HG03135 (cell line): Measurements from ENCODE around the gene LYPLAL1.
"Not testable (repeated sequence)": the region's sequence is repeated elsewhere in the genome, so short reads cannot be mapped to it uniquely, and the experiment has no call there.

Experiments used
- ATAC-seq: cut with Tn5 transposase; IDR thresholded peaks from one replicate; pipeline ENCODE4 v1.9.1; 2021; ENCODE audit warnings: mild to moderate bottlenecking, moderate library complexity; ENCODE audit not compliant: unreplicated experiment

The LYPLAL1 gene

DNA sequence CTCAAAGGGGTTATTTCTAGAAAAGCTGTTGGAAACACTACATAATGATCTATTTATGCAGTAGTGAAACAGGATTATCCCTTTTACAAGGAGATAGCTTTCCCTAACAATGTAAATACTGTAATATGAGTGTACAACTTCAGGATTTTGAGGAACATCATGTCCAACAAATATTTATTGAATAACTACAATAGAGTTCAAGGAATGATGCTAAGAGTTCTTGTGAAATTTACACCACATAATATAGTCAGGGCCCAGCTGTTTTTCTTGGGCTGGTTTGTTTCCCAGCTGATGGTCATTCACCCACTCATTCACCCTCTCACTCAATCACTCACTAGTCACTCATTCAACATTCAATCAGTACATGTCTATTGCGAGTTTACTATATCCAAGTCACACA, 12.3 kb upstream of the LYPLAL1 start:
- no peak for ATAC-seq

DNA sequence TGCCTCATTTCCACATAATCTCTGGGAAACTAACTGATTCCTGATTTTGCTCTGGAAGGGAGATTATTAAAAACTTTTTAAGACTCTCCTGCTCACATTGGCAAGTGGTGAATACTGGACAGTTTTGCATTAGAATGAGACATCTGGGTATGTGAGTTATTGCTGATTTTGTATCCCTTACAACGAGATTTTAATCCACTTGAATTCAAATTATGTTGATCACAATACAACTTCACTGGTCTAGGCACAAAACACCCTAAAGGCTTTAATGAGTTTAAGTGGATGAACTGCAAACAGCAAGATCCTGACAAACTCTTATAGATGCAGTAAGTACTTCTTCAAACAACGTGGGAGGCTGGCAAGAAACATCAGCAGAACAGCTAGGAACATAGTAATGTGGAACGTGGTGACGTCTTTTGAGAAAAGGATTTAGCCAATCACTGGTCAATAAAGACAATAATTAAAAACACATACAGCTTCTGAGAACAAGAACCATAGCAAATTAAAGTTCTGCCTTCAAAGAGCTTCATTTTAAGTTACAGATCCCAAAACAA, 10.2 kb upstream of the LYPLAL1 start:
- ATAC-seq: no peak

DNA sequence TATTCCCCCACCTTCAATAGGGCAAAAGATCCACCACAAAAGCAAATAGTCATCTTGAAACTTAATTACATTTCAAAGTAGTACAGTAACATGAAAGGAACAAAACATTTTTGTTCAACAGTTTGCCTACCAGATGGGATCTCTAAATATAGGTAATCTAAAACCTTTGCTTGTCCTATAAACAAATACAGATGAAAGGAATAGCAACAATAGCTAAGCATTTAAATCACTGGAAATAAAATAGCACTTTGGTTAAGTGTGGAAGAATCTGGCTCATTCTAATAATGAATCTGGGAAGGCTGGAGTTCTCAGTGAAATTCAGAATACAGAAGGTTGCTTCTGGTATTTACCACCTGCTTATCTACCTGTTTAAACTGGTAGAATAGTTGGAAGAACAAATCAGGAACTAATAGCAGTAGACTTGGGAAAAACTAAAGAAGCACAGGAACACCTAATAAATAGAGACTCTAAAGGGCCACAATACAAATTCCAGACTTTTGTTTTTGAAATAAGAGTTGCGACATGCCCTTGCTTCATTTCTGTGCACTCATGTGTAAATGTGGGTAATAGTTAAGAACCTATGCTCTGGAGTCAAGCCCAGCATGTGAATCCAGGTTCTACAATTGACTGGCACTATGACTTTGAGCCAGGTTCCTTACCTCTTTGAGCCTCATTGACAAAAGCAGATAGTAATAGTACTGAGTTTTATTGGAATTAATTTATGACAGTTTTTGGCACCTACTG, 2.3 kb upstream of the LYPLAL1 start:
- no peak for ATAC-seq

DNA sequence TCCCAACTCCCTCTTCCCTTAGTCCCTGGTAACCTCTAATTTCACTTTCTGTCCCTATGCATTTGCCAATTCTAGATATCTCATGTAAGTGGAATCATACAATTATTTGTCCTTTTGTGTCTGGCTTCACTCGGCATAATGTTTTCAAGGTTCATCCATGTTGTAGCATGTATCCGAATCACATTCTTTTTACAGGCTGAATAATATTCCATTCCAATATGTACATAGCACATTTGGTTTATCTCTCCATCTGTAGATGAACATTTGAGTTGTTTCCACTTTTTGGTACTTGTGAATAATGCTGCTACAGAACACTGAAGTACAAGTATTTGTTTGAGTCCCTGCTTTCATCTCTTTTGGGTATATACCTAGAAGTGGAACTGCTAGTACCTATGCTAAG, 857 bp upstream of the LYPLAL1 start:
- ATAC-seq: no peak

GRCh38 chr1:219173434-219173757, 282 bp upstream of the LYPLAL1 start:
- peak; percentile 1 for ATAC-seq

DNA sequence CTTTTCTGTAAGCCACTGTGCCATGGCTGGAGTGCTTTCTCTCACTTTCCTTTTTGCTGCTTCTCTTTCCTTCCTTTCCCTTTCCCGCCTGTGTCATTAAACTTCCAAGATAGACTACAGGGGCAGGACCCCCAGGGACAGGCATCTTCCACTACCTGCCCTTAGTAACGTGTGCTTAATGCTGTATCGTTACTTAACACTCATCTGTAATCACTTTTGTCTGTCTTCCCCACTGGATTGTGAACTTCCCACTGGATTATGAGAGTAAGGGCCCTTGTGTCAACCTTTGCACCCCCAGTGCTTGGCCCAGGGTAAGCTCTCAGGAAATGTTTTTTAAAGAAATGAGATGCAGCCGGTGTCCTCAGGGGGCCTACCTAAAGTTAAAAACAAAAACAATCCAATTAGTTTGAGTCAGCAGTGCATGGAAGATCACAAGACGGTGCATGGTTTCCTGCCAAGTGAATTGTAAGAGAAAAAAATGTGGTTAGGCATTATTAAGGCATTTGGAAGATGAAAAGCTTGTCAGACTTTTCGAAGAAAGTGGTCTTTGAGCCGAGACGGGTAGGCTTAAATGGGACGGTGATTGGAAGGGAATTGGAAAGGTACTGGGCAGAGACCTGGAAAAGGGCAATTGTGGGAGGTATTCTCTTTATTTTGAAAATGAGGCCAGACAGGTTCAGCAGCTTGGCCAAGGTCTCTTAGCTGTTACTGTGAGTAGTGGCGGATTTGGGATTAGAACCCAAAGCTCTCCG, 958 bp downstream of the LYPLAL1 start:
- ATAC-seq: peak; percentile 41

- ATAC-seq: no peak
Measured at GRCh38 chr1:219175212-219175564, 1.5 kb downstream of the LYPLAL1 start.

DNA sequence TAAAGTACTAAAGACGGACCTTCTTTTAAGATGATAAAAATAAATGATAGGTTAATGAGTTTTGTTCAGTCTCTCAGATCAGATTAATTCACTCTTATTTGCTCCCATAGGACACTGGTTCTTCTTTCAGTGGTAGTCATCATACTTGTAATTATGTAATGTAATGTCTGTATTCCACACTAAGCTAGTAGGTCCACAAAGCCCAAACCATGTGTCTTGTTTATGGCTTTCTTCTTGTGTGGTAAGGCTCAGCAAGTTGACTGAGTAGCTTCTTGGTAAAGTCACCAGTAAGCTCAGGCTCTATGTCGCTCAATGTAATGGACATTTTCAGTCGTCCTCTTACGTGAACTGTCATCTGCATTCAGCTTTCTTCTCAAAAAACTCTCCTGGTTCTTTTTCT, 2.5 kb downstream of the LYPLAL1 start:
- no peak for ATAC-seq

GRCh38 chr1:219177363-219177762, 3.7 kb downstream of the LYPLAL1 start:
- peak; percentile 26 for ATAC-seq

DNA sequence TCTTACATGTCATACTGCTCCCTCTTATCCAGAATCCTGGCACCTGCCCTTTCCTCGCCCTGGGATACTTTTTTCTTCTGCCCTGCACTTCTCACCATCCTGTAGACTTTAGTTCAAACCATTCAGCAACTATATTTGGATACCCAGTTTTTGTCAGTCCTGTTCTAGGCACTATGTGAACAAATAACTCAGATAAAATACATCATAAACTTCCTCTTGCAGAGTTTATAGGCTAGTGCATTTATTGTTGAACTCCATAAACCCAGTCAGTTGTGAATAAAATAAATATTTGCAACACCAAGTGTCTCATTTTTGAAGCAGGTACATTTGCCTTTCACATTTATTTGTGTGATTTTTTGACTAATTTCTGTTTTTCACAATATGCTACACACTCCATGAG, 4.3 kb downstream of the LYPLAL1 start:
- ATAC-seq: no peak

DNA sequence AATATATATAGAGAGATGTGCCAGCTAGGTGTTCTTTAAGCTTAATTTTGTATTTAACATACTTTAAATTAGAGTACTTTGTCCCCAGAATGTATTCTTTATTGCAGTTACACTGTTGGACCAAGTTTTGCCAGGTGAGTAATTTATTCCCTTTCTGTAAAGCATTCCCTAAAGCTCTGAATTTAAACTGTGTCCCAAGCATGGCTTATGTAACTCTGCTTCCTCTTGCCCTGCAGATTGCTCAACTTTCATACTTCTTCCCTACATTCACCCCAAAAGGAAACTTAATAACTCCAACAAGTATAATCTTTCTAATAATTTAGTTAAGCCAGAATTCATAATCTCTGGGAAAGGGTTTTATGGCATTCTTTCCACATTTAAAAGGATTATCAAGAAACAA, 5.6 kb downstream of the LYPLAL1 start:
- no peak for ATAC-seq

DNA sequence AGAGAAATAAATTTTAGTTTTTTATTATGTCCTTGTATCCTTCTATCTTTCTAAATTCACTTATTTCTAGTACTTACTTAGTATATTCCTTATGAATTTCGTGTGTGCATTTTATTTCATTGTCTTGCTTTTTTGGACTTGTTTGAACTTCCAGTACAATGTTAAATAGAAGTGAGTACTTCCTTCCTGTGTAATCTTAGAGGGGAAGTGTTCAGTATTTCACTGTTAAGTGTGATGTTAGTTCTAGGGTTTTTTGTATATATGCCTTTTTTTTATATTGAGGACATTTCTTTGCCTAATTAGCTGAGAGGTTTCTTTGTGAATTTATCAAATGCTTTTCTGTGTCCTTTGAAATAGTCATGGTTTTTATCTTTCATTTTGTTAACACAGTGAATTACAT, 10.7 kb downstream of the LYPLAL1 start:
- ATAC-seq: no peak

DNA sequence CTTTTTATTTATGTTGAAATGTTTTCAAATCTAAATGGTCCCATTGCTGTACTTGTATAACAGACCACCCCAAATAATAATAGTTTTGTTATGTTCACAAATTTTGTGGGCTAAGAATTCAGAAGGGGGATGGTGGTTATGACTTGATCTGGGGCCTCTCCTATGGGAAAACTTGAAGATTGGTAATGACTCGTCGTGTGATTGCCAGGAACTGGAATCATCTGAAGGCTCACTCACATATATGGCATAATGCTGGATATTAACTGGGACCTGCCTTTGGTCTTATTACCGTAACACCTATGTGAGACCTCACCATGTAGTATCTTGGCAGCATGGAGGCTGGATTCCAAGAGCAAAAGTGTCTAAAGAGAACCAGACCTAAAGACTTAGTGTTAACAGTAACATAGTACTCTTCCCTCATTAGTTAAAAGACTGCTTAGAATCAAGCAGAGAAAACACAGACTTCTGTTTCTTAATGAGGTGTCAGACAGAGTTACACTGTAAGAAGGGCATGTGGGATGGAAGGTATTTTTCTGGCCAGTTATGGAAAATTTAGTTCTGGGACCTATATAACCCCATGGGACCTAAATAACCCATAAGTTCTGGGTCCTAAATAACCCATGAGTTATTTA, 11.9 kb downstream of the LYPLAL1 start:
- ATAC-seq: no peak

DNA sequence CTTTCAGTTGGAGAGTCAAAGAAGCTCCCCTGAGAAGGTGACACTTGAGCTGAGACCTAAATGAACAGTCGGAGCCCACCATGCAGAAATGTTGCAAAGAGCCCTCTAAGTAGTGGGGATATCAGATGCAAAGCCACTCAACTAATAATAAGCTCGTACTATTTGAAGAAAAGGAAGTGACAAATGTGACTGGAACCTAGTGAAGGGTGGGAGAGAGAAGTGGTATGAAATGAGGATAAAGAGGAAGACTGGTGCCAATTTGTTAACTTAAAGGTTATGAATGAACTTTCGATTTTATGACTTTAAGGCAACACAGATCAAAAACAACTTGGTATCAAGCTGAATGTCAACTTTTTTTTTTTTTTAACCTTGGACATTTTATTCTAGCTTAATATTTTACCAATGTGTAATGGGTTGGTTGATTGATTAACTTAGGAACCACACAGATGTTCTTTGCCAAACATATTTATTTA, 14.7 kb downstream of the LYPLAL1 start:
- peak; percentile 45 for ATAC-seq

DNA sequence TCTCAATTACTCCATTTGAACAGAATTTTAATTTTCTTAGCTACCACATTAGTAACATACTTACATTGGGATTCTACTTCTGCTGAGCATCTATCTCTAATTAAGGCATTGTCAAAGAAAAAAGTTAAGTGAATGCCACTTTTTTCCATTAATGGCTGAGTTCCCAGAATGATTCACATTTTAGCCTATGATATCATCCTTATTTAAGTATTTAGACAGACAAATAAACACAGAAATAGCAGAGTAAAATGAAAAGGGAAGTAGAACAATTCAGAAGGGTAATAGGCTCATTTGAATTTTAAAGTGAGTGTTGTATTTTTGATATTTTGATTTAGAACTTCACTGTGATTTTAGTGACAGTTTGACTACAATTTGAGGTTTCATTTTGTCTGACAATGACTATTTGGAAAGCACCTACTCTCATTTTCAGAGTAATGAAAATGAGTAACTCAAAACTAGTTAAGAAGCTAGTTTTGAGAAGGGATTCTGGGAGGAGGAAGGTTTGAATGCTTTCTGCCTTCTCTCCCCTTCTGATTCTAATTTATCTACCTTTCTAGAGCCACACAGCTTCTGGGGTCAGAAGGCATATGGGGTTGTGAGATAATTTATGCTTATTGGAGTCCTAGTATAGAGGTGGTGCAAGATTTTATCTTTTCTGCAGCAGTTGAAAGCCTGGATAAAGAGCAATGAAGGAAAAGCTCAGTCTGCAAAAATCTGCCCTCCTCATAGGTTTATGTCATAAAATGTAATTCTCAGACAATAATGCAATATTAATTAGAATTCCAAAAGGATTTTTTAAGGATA, 15.5 kb downstream of the LYPLAL1 start:
- peak; percentile 56 for ATAC-seq

- no peak for ATAC-seq
Measured at GRCh38 chr1:219189952-219190351, 16.3 kb downstream of the LYPLAL1 start.

DNA sequence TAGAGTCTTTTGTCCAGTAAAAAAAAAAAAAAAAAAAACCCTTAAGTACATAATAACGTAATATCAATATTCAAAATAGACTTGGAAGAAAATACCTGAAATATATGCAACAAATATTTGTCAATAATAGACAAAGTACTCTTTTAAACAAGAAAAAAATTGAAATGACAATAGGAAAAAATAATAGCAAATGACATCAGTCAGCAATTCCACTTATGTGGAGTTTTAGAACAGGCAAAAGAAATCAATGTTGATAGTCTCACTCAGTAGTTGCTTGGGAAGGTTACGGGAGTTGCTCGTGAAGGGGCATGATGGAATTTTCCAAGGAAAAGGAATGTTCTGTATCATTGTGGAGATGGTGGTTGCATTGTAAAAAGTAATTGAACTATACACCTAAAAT, 16.9 kb downstream of the LYPLAL1 start:
- no peak for ATAC-seq

- ATAC-seq: not testable (repeated sequence)
Measured at GRCh38 chr1:219195833-219196232, 22.2 kb downstream of the LYPLAL1 start.

GRCh38 chr1:219201656-219202055, 28.0 kb downstream of the LYPLAL1 start:
- ATAC-seq: no peak

GRCh38 chr1:219202567-219202966, 28.9 kb downstream of the LYPLAL1 start:
- ATAC-seq: no peak

DNA sequence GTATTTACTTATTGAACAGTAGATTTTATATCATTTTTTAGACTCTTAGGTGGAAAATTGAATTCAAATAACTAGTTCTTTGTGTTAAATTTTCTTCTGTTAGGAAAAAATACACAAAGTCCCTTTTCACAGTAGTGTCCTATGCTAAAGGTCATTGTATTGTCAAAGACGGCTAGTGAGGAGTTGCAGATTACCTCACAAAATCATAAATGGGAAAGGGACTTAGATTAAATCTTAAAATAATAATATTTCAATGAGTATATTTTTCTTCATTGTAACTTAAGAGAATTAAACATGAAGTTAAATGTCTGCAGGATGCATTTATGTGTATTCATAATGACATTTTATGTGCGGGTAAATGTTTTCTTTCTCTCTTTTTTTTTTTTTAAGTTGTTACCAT, 32.7 kb downstream of the LYPLAL1 start:
- no peak for ATAC-seq
